ENCODE measurements around the gene DCC.

Gene DCC

DNA sequence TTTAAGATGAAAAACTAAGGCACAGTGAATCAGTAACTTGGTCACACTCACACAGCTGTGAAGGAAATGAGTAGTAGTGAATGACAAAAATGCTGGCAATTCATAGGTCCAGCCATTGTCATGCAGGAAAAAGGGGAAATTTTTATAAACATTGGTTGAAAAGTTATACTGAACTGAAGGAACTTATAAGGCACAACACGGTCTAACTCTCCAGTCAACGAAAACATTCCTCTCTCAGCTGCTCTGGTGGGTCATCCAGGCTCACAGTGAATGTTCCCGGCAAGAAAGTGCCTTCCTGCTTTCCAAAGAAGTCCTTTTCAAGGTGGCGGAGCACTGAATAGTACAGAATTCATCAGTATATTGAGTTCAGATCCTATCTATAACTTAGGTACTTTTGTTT, 476.1 kb downstream of the DCC start:
- no peak for DNase-seq (ENCODE audit: low spot score)

DNA sequence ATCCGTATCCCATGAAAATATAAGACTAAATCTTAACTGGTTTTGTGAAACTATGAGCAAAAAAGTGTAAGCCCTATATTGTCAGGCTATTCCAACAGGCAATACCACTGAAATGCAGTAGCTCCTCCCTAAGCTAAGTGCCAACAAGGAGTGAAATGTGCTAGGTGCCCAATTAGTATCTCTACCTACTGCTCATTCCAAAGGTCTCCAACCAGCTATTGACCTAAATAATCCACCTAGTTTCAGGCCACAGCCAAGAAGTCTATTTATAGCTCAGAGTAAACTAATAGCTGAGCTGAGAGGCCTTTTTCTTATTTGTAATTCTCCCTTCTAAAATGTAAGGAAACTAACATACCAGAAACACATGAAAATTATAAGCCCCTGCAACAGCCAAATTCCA, 482.2 kb downstream of the DCC start:
- no peak for DNase-seq (ENCODE audit: low spot score)

DNA sequence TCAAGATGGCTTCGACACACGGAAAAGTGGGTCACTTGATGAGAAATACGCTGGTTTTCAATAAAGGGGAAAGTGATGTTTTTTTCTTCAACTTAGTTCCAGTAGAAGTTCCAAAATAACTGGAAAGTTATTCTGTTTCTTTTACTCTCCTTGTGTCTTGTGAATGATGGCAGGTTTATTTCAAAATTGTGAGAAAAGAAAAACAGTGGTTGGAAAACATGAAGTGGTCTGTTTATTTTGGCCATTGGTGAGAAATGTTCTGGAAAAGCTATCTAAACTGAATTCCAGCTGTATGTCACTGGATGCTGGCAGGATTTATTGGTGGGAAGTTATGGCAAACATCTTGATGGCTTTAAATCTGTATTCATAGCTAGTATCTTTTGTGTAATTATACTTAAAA, 484.1 kb downstream of the DCC start:
- DNase-seq (ENCODE audit: low spot score), result no peak

DNA sequence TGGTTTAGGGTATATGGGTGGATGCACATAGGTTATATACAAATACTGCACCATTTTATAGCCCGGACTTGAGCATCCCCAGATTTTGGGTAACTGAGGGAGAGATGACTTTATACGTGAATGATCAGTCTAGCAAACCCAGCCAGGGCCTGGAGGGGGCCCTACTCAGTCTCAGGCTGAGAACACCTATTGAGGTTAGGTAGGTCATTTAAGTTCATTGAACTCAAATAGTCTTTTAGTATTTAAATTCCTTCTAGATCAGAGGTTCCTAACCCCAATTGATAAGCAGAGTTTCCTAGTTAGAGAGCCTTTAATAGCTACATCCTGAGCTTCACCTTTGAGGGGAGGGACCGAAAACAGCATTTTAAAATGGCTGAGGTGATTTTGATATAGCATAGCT, 487.0 kb downstream of the DCC start:
- DNase-seq (ENCODE audit: low spot score), result no peak

DNA sequence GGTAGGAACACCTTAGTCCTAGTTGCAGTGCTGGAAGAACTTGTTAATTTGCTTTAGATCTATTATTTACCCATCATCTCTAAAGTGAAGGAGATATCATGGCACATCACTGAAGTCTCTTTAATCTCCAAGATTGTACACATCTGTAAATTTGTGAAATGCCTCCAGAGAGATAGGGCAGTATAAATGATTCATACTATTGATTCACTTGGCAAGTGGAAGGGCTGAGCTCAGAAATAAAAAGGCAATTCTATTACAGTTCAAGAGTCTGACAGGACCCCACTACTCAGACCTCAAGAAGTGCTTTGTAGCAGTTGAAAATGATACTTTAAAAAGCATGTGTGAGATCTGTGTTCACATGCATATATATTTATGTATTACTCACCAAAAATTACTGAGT, 489.3 kb downstream of the DCC start:
- DNase-seq (ENCODE audit: low spot score), result no peak

DNA sequence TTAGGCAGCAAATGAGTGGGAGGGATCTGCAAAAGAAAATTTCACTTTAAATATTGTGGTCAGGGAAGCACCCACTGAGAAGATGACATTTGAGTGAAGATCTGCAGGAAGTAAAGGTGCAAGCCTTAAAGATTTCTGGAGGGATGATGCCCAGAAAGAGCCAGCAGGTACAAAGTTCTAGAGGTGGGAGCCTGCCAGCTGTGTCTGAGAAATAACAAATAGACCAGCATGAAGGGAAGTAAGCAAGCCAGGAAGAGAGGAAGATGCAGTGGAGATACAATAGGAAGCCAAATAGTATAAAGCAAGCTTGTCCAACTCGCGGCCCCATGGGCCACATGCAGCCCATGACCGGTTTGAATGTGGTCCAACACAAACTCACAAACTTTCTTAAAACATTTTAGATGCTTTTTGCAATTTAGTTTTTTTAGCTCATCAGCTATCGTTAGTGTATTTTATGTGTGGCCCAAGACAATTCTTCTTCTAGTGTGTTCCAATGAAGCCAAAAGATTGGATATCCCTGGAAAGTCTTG, 489.9 kb downstream of the DCC start:
- no peak for DNase-seq (ENCODE audit: low spot score)

DNA sequence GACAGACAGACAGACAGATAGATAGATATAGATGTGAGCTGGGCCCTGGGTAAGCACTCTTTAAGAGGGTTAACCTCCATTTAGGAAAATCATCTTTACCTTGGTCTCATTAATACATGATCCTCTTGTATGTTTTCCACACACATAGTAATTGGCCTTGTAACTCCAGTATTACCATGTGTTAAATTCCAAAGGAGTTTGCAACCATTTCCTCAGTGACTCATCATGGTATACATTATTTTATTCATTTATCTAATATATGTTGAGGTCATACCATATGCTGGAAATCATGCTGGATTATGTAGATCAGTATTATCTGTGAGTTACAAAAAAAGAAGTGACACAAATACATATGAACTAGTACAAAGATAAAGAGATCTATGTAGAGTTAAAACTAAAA, 504.3 kb downstream of the DCC start:
- DNase-seq (ENCODE audit: low spot score), result no peak

DNA sequence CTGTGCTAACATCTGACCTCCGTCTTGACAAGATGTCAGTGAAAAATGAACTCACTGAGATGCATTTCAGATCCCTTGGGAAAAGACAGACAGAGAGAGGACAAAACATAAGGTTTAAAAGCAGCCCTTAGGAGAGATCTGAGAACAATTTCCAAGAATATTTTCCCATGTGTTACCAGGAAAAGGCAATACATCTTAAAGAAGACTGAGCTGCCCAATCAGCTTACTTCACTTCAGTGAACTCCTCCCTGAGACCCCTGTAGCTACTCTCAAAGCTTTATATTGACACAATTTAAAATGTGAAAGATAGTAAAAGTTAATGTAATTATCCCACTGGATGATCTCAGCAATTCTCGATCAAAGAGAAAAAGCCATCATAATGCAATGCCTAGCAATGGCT, 505.0 kb downstream of the DCC start:
- DNase-seq (ENCODE audit: low spot score), result no peak

DNA sequence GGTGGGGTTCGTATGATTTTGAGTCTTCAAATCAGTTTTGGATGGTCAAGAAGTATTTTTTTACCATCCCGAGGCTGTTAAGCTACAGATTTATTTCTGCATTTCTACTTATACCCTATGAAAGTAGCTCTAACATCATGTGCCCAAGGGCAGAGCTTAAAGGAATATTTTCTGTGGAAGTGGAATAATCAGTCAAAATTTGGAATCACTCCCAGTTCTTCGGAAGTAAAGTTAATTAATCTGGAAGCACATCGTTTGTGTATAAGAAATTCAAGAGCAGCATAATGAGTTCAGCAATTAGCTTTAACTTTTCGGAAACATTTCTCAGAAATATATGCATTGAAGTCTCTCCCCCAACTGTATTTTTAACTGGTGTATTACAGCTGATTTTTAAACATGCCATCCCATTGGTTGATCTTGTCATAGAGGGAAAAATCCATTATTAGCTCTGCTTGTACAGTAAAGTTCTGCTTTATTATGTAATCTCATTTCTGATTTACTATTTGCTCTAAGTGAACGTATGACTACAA, 510.1 kb downstream of the DCC start:
- DNase-seq (ENCODE audit: low spot score), result no peak

DNA sequence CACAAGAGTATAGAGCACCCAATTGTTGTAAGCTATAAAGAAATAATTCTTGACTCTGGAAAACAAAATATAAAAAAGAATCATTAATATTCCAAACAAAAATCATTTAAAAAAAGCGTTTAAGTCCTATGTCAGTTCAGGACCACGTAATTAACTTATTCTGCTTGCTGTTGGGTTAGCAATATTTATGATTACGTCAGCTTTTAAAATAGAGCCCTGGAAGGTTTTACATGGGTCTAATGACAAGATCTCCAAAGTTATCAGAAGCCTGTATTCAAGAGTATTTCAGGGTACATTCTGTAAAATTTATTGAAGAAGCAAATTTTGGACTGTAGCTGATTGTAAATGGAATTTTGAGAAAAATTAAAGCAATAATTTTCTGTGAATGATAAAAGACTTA, 521.6 kb downstream of the DCC start:
- DNase-seq (ENCODE audit: low spot score), result no peak

DNA sequence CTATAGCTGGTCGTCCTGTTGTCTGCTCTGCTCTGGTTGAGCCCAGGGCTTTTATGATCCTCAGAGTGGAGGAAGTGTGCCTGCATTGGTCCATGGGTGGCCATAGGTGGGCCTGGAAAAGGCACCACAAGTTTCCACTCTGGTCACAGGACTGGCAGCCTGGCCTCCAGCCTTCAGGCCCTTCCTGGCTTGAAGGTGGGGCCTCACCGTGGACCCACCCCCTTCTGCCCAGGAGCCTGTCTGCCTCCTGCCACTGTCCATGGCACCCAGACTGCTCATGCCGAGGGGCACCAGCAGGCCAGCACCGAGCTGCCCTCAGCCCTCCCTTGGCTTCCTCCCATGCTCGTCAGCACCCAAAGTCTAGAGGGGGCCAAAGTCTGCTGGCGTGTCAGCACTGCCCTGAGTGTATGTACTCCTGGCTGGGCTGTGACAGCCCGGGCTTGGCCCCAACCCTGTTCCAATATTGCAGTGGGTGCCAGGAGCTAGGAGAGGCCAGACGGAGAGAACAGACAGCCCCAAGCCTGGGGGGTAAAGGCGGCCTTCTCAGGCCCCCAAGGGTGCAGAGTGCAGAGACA, 529.4 kb downstream of the DCC start:
- no peak for DNase-seq (ENCODE audit: low spot score)

DNA sequence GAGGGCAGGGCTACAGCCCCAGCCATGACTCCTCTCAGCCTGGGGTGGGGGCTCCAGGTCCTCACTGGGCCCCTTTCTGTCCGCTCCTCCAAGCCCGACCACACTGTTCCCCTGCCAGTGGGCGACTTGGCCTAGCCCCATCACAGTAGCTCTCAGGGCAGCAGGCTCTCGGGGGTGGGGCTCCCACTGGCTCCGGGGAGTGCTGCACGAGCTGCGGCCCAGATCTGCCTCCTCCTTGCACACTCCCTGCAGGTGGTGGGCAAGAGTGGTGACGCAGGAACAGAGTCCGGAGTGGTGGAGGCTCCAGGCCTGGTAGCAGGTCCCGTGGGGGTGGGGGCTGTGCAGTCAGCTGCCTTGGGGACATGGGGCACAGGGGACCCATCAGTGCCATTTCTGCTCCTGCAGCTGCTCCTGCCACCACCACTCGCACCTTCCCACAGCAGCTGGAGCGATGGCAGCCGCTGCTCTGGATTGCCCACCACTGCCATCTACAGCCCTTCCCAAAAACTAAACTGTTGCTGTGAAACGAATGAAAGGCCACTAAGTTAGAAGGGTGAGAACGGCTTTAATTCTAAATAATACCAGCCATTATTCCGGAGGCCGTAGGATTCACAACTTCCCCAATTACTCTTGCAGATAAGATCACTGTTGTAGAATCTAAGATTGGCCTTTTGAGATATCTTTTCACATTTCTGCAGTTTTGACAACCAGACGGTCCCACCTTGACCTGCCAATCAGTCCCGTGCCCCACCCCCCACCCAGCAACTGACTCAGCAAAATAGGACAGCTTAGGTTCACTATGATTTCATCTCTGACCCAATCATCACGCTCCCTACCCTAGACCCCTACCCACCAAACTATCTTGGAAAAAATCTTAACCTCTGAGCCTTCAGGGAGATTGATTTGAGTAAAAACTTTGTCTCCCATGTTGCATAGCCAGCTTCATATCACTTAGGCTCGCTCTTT, 530.2 kb downstream of the DCC start:
- no peak for DNase-seq (ENCODE audit: low spot score)

DNA sequence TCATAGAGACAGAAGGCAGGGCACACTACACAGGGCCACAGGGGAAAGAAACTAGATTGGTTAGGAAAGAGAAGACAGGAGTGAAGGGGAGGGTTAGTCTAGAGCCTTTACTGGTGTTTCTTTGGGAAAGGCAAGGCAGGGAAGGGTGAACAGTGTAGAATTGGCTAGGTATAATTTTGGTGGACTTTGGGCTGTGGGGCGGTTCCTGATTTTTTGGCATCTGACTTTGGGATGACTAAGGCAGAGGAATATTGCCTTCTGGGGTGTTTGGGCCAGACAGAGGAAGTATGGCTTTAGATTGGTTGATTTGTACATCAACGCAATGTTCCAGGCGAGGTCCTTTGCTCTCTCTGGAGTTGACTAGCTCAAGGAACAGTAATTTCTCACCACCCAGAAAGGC, 534.8 kb downstream of the DCC start:
- no peak for DNase-seq (ENCODE audit: low spot score)

DNA sequence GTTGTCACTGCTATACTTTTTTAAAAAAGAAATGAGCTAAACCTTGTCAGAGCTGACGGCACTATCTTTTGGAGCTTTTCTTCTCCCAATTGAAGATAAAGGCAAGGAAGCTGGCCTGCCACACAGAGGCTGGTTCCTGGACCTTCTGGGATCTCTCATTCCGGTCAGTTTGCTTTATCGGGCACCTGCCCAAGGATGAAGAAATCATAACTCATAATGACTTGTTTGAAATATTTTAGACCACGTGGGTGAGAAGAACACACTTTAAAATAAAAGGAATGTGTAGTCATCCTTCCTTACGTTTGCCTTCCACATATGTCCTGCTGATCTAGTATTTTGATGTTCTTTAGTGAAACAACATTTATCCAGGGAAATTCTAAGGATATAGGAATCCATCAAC, 535.7 kb downstream of the DCC start:
- no peak for DNase-seq (ENCODE audit: low spot score)

DNA sequence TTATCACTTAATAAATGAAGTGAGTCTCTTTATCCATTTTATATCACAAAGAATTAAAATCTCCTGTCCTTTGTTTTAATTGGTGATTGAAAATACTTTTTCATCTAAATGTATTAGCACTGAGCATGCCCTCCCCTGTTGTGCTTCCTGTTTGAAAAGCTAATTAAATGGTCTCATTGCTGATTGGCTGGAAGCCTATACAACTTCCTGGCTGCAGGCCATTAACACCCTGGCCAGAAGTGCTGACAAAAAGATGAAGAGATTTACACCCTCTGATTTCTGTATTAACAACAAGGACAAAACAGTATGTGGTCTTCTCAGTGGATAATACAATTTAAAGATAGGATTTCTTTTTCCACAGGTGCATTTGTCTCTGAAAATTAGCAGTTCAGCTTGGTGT, 548.0 kb downstream of the DCC start:
- no peak for DNase-seq (ENCODE audit: low spot score)

DNA sequence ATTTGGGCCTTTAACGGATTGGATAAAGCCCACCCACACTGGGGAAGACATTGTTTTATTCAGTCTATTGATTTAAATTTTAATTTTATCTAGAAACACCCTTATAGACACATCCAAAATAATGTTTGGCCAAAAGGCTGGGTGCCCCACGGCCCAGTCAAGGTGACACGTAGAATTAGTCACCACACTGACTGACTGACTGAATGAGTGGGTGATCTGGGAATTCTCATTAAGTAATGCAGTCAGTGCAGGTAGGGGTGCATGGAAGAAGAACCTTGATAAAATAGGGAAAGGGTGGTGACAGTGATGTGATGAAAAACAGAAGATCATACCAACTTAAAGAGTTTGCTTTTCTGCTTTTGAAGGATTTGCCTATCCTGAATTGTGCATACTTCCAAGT, 554.8 kb downstream of the DCC start:
- no peak for DNase-seq (ENCODE audit: low spot score)

DNA sequence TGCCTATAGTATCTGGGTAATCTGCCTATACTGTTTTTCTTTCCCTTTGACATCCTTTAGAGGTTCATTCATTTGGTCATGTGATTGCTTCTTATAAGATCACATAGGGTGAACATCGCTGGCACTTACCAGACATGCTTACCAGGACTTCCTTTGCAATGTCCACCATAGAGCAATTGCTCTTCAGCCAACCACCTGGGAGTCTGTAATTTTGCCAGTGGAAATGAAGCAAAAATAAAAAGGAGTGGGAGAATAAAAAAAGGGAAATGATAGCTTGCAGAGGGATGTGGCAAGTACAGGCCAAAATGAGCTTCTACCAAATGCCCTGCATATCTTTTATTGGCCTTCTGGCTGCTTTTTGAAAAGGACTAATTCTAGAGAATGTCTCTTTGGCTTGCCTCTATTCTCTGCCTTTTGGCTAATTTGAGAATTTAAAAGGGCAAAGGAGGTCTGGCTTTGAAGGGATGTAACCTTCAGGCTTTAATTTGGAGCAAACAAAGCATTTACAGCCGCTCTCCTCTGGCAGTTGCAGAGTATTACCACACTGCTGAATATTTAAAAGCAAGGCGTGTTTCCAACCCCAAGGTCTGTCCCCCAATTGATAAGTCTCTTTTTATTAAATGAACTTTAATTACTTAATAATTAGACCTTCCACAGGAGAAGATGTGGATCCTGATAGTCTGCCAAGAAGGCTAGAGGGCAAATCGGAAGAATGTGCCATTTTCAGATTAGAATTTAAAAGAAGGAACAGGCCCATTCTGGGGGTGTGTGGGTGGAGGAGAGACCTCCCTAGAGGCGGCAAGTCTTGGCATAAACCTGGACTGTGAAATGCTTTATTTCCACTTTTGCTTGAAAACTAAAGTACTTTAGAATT, 557.9 kb downstream of the DCC start:
- DNase-seq (ENCODE audit: low spot score), result no peak

DNA sequence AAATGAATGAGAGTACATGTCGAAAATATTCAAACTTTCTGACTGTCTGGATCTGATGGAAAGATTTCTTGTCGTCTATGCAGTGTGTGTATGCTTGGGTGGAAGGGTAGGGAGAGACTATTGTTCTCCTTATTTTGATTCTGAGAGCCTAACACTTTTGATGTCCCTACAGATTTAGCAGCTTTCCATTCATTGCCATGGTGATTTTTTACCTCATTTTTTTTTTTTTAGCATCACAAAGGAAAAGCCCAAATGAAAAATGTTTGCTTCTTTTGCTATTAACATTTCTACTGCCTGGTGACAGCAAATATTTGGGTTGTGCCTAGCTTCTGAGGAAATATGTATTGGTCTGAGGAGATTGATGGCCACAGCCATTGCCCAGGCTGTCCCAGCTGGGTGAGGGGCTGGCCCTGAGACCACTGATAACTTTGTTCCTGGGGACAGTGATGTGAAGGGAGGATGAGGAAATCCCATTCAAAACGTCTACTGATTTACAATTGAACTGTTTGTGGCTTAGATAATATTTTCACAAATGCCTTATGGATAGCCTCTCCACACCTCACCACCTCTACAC, 558.6 kb downstream of the DCC start:
- DNase-seq (ENCODE audit: low spot score), result no peak

DNA sequence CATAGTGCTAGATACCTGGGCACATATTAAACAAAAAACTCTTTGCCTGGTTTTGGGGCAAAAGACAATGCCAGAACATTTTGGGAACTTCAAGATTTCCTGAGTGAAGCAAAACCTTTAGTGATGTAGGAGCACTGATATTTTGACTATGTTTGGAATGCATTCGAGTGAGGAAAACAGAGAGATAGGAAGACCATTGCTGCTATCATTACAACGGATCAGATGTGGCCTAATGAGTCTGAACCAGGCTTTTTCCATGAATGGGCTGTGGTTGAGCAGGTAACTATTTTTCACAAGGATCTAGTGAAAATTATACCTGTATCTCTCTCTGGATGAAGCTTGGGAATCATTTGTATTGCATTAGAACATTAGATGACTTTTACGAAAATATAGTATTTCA, 562.2 kb downstream of the DCC start:
- no peak for DNase-seq (ENCODE audit: low spot score)

DNA sequence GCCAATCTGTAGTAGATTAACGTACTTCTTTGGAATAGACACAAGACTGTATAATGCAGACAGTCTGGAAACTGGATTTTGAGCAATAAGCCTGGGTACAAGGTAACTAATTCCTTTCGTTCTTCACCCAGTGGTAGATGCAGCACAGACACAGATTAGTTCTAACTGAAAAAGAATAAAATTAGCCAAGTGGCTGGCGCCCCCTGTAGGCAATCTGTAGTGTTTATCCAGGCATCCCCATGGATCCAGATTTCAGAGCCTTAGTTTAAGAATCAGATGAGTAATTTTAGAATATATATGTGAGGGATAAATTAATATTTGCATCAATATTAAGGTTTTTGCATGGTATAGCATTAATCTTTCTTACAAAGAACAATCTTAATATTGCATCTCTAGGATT, 563.9 kb downstream of the DCC start:
- DNase-seq (ENCODE audit: low spot score), result no peak

DNA sequence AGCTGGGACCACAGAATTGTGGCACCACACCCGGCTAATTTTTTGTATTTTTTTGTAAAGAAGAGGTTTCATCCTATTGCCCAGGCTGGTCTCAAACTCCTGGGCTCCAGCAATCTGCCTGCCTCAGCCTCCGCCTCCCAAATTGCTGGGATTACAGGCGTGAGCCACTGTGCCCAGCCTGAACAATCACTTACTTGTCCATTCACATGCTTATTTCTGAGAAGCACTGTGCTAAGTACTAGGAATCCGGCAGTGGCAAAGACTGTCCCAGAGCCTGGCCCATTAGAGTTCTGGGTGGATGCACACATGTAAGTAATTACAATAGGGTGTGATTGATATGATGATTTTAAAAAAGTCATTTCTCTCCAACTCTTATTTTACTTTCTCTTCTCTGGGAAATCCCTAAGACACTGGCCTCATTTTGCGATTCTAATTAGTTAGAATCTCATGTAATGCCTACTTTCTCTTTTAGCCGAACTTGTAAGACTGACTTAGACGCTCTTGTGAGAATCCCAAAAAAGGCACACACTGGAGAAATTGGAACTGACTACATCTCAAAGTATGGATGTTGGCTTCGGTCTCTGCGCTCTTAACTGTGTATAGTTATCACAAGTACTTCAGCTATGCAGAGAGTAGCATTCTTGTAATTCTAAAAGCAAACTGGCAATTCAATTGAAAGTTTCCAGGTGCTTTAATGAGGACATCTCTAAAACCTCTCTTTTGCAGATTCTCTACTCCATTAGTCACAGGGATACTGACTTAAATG, 567.7 kb downstream of the DCC start:
- DNase-seq (ENCODE audit: low spot score), result no peak

Measured in germinal center (tissue), 1 donor.